HEK293T (cell line): Measurements from ENCODE around the gene PSMA8.
A peak's percentile ranks its signal among the peaks of the same experiment; 100 is the strongest.

Experiments
- CTCF ChIA-PET: fragments of 350-600 bp; formaldehyde crosslinking; extraction: SDS; loops from one replicate; lab custom pipeline; 2021; ENCODE audit warnings: antibody characterized with exemption, inconsistent platforms; lab: Yijun Ruan, JAX
- POLR2A ChIA-PET: fragments of 350-600 bp; formaldehyde crosslinking; extraction: SDS; loops from one replicate; lab custom pipeline; 2020; ENCODE audit warnings: antibody characterized with exemption, inconsistent platforms; lab: Yijun Ruan, JAX
- DNase-seq: peaks from one replicate; pipeline ENCODE4 v3.0.0; 2012; ENCODE audit warnings: mixed read lengths; ENCODE audit errors: extremely low spot score
- ARNT ChIP-seq: fragments of 450-650 bp; IDR thresholded peaks from 2 replicates; pipeline ENCODE4 v1.6.1; 2017; ENCODE audit warnings: mild to moderate bottlenecking
- BHLHE40 ChIP-seq: fragments of 450-650 bp; IDR thresholded peaks from 2 replicates; pipeline ENCODE4 v1.6.1; 2016; ENCODE audit warnings: mild to moderate bottlenecking, moderate library complexity, borderline replicate concordance
- CTBP1 ChIP-seq: fragments of 450-650 bp; IDR thresholded peaks from 2 replicates; pipeline ENCODE4 v1.6.1; 2016; ENCODE audit warnings: borderline replicate concordance
- ELF4 ChIP-seq: fragments of 450-650 bp; IDR thresholded peaks from 2 replicates; pipeline ENCODE4 v1.6.1; 2017; ENCODE audit warnings: antibody characterized with exemption
- FOXA1 ChIP-seq: fragments of 450-650 bp; IDR thresholded peaks from 2 replicates; pipeline ENCODE4 v1.6.1; 2016; ENCODE audit warnings: mild to moderate bottlenecking
- FOXK2 ChIP-seq: fragments of 450-650 bp; IDR thresholded peaks from 2 replicates; pipeline ENCODE4 v1.6.1; 2016; ENCODE audit warnings: mild to moderate bottlenecking
- FOXM1 ChIP-seq: fragments of 450-650 bp; IDR thresholded peaks from 2 replicates; pipeline ENCODE4 v1.6.1; 2017; ENCODE audit warnings: mild to moderate bottlenecking, borderline replicate concordance
- HDGF ChIP-seq: fragments of 450-650 bp; IDR thresholded peaks from 2 replicates; pipeline ENCODE4 v1.6.1; 2017; ENCODE audit warnings: antibody characterized with exemption, borderline replicate concordance
- L3MBTL2 ChIP-seq: fragments of 450-650 bp; conservative IDR thresholded peaks from 2 replicates; pipeline ENCODE4 v1.6.1; 2016; ENCODE audit warnings: mild to moderate bottlenecking
- LEF1 ChIP-seq: fragments of 450-650 bp; IDR thresholded peaks from 2 replicates; pipeline ENCODE4 v1.6.1; 2017; ENCODE audit warnings: mild to moderate bottlenecking, borderline replicate concordance
- NFRKB ChIP-seq: fragments of 450-650 bp; IDR thresholded peaks from 2 replicates; pipeline ENCODE4 v1.6.1; 2016; ENCODE audit warnings: mild to moderate bottlenecking, moderate library complexity
- PKNOX1 ChIP-seq: fragments of 450-650 bp; IDR thresholded peaks from 2 replicates; pipeline ENCODE4 v1.6.1; 2016
- SP1 ChIP-seq: fragments of 450-650 bp; IDR thresholded peaks from 2 replicates; pipeline ENCODE4 v1.6.1; 2017
- SUZ12 ChIP-seq: fragments of 450-650 bp; IDR thresholded peaks from 2 replicates; pipeline ENCODE4 v1.6.1; 2016; ENCODE audit warnings: mild to moderate bottlenecking
- TARDBP ChIP-seq: fragments of 450-650 bp; IDR thresholded peaks from 2 replicates; pipeline ENCODE4 v1.6.1; 2016
- ZNF384 ChIP-seq: fragments of 450-650 bp; IDR thresholded peaks from 2 replicates; pipeline ENCODE4 v1.6.1; 2016

The PSMA8 gene

DNA sequence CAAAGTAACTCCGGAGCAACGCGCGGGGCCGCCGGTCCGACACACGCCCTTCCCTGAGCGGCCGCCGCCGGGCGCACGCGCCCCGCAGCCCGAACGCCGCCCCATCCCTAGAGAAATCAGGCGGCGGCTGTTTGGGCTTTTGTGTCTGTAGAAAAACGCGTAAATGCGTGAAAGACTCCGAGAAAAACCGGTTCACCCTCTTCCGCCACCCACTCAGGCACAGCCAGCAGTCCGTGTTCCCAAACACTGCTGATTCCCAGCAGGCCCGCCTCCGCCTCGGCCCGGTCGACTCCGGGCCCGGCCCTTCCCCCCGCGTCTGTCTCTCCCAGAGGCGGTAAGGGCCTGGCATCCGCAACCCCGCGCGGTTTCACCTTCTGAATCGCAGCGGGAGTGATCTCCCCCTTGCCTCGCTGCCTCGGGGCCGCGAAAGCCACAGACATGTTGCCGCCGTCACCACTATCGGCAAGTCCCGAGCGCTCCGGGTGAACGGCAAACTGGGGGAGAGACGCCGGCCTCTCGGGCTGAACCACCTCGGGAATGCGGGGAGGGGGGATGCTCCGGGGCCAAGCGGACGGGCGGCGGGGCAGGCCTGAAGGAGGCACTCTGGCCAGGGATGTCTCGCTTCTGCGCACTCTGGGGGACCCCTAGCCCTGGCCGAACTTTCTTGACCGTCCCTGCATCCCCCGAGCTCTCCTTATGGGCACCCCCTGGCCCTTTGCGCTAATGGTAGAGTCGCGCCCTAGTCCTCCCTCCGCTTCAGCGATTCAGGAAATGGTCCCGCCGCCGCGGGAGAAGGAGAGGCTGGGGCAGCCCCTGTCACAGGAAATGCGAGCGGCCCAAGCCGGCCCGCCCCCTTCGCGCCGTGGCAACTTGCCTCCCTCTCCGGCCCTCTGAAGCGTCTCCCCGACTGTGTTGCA lies 43.3 kb upstream of the PSMA8 start, which contains the start of gene SS18:
Gene SS18 (minus strand): TSS at position 484 of the 917 bp plus-strand sequence. CDS start 44 bp downstream, at position 440.
- peak; percentile 92 for DNase-seq
- ChIA-PET POLR2A (interaction anchor here (1.1 kb wide), 1 partner anchor 12 kb away, joined by 3 read pairs; no protein-coding TSS in a partner anchor), CTCF (no interaction called here)
- TF ChIP-seq FOXA1 (no peak), ZNF384 (no peak), CTBP1 (peak; percentile 67; the same call in 1 of the 2 replicates), ARNT (no peak), SUZ12 (no peak), PKNOX1 (peak; percentile 29; the same call in 1 of the 2 replicates), HDGF (no peak), TARDBP (no peak), NFRKB (no peak), LEF1 (no peak), FOXM1 (peak; percentile 73), L3MBTL2 (no peak), BHLHE40 (peak; percentile 95), SP1 (no peak), ELF4 (peak; percentile 44), FOXK2 (no peak)

GRCh38 chr18:26091047-26091630 lies 42.5 kb upstream of the PSMA8 start:
- ChIA-PET CTCF (no interaction called here), POLR2A (interaction anchor here (1.0 to 1.1 kb wide), 2 partner anchors 13 to 136 kb away, joined by 3 read pairs; no protein-coding TSS in a partner anchor)
- TF ChIP-seq ZNF384 (no peak), SUZ12 (no peak), L3MBTL2 (peak; percentile 56), PKNOX1 (no peak), FOXM1 (peak; percentile 58), BHLHE40 (no peak)
- no peak for DNase-seq

- DNase-seq: no peak
- ChIA-PET POLR2A (no interaction called here), CTCF (no interaction called here)
- TF ChIP-seq FOXA1 (no peak), FOXM1 (no peak), BHLHE40 (no peak), CTBP1 (no peak), SP1 (no peak)
Observed at GRCh38 chr18:26096852-26097251, 36.8 kb upstream of the PSMA8 start.

GRCh38 chr18:26097563-26097962 lies 36.1 kb upstream of the PSMA8 start:
- ChIA-PET CTCF (no interaction called here), POLR2A (no interaction called here)
- no peak for TF ChIP-seq SUZ12
- no peak for TF ChIP-seq ZNF384
- TF ChIP-seq PKNOX1: no peak
- TF ChIP-seq FOXK2: no peak
- no peak for TF ChIP-seq FOXA1
- no peak for DNase-seq

DNA sequence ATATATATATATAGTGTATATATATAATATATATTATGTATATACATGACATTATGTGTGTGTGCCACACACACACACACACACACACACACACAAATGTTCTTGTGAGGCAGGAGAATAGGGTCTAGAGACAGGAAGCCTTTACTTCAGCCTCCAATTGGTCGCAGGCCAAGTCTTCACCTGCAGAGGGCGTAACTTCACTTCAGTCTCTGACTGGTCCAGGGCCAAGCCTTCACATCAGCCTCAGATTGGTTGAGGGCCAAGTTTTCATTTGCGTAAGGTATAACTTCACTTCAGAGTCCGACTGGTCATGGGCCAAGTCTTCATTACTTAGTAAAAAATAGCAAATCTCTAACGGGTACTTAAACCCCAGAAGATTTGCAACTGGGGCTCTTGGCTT lies 30.1 kb upstream of the PSMA8 start:
- TF ChIP-seq FOXM1 (no peak), FOXA1 (no peak), HDGF (no peak), BHLHE40 (no peak), ZNF384 (no peak), L3MBTL2 (no peak), ARNT (no peak), SUZ12 (no peak), CTBP1 (no peak), LEF1 (no peak), SP1 (no peak), NFRKB (no peak), FOXK2 (no peak), PKNOX1 (no peak), TARDBP (no peak)
- ChIA-PET CTCF (interaction anchor here (0.6 to 1.1 kb wide), 2 partner anchors 54 to 69 kb away, joined by 3 read pairs; no protein-coding TSS in a partner anchor), POLR2A (no interaction called here)
- DNase-seq: peak; percentile 61

DNA sequence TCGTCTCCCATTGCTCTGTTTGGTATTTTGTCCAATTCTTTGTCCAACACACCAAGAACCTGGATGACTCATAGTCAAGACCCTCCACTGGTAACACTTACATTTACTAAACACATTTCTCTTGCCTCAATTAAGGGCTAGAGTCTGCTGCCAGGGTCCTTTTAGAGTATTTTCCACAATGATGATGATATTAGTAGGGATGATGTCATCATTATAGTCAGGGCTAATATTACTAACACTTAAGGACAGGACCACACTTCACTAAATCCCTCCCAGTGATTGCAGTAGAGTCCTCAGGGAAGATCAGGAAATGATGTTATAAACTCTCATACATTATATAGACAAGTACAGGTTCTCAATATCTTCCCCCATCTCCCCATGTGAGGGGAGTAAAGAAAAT lies 29.6 kb upstream of the PSMA8 start:
- DNase-seq: no peak
- ChIA-PET CTCF (no interaction called here), POLR2A (no interaction called here)
- TF ChIP-seq LEF1 (no peak), ELF4 (no peak), TARDBP (no peak), L3MBTL2 (no peak), FOXM1 (no peak), HDGF (no peak), FOXK2 (no peak), FOXA1 (no peak)
